Hematopoietic multipotent progenitor cell treated with erythropoietin and hydrocortisone succinate and interleukin-3 and kit ligand, for 4 days (in vitro differentiated cells): ENCODE results near the gene RP2.

Source experiments
- DNase-seq: peaks from one replicate; pipeline ENCODE4 v3.0.0-alpha.2; 2015

RP2 gene

DNA sequence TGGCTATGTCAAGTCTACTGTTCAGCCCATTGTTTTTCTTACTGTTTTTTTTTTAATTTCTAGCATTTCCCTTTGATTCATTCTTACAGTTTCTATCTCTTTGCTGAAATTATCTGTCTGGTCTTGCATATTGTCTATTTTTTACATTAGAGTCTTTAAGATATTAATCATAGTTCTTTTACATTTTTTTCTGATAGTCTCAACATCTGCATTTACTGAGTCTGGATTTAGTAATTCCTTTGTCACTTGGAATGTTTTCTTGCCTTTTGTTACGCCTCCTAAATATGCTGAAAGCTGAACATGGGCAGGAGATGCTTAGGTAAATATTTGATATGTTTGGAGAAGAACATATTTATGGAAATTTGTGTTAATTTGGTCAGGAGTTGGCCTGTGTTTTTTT is 85.8 kb downstream of the RP2 start:
- no peak for DNase-seq

DNA sequence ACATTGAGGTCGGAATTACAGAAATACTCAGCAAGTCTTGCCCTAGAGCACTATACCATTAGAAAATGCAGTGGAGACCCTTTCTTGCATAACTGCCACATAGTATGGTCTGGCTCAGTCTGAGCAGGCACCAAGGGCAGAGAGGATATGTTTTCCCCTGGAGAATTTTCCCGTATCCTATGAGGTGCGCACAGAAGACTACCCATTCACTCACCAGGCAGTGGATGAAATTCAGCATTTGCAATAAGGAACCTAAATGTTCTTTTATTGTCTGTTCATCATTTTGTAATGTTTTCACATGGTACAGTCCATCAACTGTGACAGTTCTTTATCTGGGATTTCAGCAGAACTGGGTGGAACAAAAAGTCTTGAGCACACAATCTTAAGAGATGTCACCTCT is 90.9 kb downstream of the RP2 start:
- no peak for DNase-seq

GRCh38 chrX:46929439-46930261 is 92.8 kb downstream of the RP2 start:
- DNase-seq = no peak
